GM23338 (cell line): ENCODE measurements around the gene TEPSIN. TPM values are rescaled to one million over a fixed set of nuclear protein-coding genes. Genes with fewer than 3 reads are reported as not detected.
A peak's percentile ranks its signal among the peaks of the same experiment; 100 is the strongest.

Experiments
- ATAC-seq: fragments of 200-7000 bp; cut with Tn5 transposase; 3 replicates; pipeline ENCODE4 v1.9.1; 2020
- DNase-seq: peaks from one replicate; pipeline ENCODE4 v3.0.0-alpha.2; 2015; ENCODE audit warnings: low spot score
- H2AFZ ChIP-seq: fragments of 200-600 bp; sonication (generic); 2 replicates; pipeline ENCODE4 v1.8.0; 2016; ENCODE audit warnings: antibody characterized with exemption, mild to moderate bottlenecking, moderate library complexity
- H3F3A ChIP-seq: fragments of 200-600 bp; sonication (generic); replicated peaks from 2 replicates; pipeline ENCODE4 v1.8.0; 2017; ENCODE audit warnings: antibody characterized with exemption, mixed run types, low read depth
- H3K27ac ChIP-seq: fragments of 200-600 bp; sonication (generic); 2 replicates; pipeline ENCODE4 v1.6.1; 2016; ENCODE audit warnings: low read depth
- H3K27me3 ChIP-seq: fragments of 200-600 bp; sonication (generic); 2 replicates; pipeline ENCODE4 v1.8.0; 2016; ENCODE audit warnings: mild to moderate bottlenecking, mixed run types, moderate library complexity; ENCODE audit not compliant: insufficient read depth
- H3K36me3 ChIP-seq: fragments of 200-600 bp; sonication (generic); 2 replicates; pipeline ENCODE4 v1.8.0; 2016; ENCODE audit warnings: mild to moderate bottlenecking; ENCODE audit not compliant: insufficient read depth
- H3K4me1 ChIP-seq: fragments of 200-600 bp; sonication (generic); 2 replicates; pipeline ENCODE4 v1.8.0; 2016; ENCODE audit warnings: mild to moderate bottlenecking, moderate library complexity; ENCODE audit not compliant: insufficient read depth
- H3K4me2 ChIP-seq: fragments of 200-600 bp; sonication (generic); 2 replicates; pipeline ENCODE4 v1.7.1; 2017; ENCODE audit warnings: mixed run types
- H3K4me3 ChIP-seq: fragments of 200-600 bp; sonication (generic); 2 replicates; pipeline ENCODE4 v1.6.1; 2016; ENCODE audit warnings: mixed run types
- H3K79me2 ChIP-seq: fragments of 200-600 bp; sonication (generic); replicated peaks from 2 replicates; pipeline ENCODE4 v1.8.0; 2017; ENCODE audit warnings: mild to moderate bottlenecking; ENCODE audit not compliant: insufficient read depth
- H3K9me2 ChIP-seq: fragments of 200-600 bp; sonication (generic); 2 replicates; pipeline ENCODE4 v1.8.0; 2017; ENCODE audit not compliant: insufficient read depth
- H4K20me1 ChIP-seq: fragments of 200-600 bp; sonication (generic); replicated peaks from 2 replicates; pipeline ENCODE4 v1.8.0; 2017; ENCODE audit warnings: mild to moderate bottlenecking; ENCODE audit not compliant: insufficient read depth
- H3K27ac Mint-ChIP-seq: 2 replicates; pipeline ENCODE4 v1.8.0; 2020; ENCODE audit warnings: inconsistent platforms, mild to moderate bottlenecking, moderate library complexity, mixed read lengths
- H3K27me3 Mint-ChIP-seq: 3 replicates; pipeline ENCODE4 v1.8.0; 2022; ENCODE audit warnings: low read depth, mild to moderate bottlenecking, moderate library complexity, mixed read lengths, inconsistent platforms; ENCODE audit not compliant: insufficient read depth, poor library complexity
- H3K36me3 Mint-ChIP-seq: 3 replicates; pipeline ENCODE4 v1.8.0; 2021; ENCODE audit warnings: low read depth, mild to moderate bottlenecking, inconsistent platforms, moderate library complexity, mixed read lengths
- H3K4me1 Mint-ChIP-seq: 3 replicates; pipeline ENCODE4 v1.8.0; 2020; ENCODE audit warnings: mild to moderate bottlenecking, inconsistent platforms, mixed read lengths
- H3K4me3 Mint-ChIP-seq: 3 replicates; pipeline ENCODE4 v1.8.0; 2021; ENCODE audit warnings: moderate library complexity, mild to moderate bottlenecking, inconsistent platforms, mixed read lengths
- H3K9me3 Mint-ChIP-seq: 3 replicates; pipeline ENCODE4 v1.8.0; 2020; ENCODE audit warnings: moderate library complexity, mild to moderate bottlenecking, inconsistent platforms, mixed read lengths
- CREB1 ChIP-seq: fragments of 250-450 bp; sonication (Bioruptor Pico); IDR thresholded peaks from 2 replicates; pipeline ENCODE4 v1.5.0; 2020; ENCODE audit warnings: low read depth, mild to moderate bottlenecking, moderate library complexity
- EZH2phosphoT487 ChIP-seq: fragments of 200-600 bp; sonication (generic); IDR thresholded peaks from one replicate; pipeline ENCODE4 v1.8.1; 2018; ENCODE audit warnings: antibody characterized with exemption; ENCODE audit not compliant: unreplicated experiment
- POLR2AphosphoS5 ChIP-seq: IDR thresholded peaks from 2 replicates; pipeline ENCODE4 v1.6.1; 2016; ENCODE audit warnings: antibody characterized with exemption, low read depth
- ZNF331 ChIP-seq: fragments of 250-450 bp; sonication (Bioruptor Pico); IDR thresholded peaks from 2 replicates; pipeline ENCODE4 v1.5.0; 2020; ENCODE audit warnings: low read depth, mild to moderate bottlenecking, moderate library complexity
- polyA plus RNA-seq: library from polyadenylated mRNA; unstranded; fragments of >200 nt; fragmentation: Nextera tagmentation; extraction: Ambion mirVana; gene quantifications from 2 replicates; pipeline ENCODE4 v1.2.1, GENCODE V29; 2016
- total RNA-seq: library from RNA; depleted of rRNA; stranded (reverse); fragments of >200 nt; shearing (Covaris generic); gene quantifications from 2 replicates; pipeline ENCODE4 v1.2.3, GENCODE V29; 2014
- TF ChIP-seq, protein P1 (sequence below), 2 experiments: fragments of 200-600 bp in 1 of 2; sonication (generic) in 1 of 2; conservative IDR thresholded peaks; 2 replicates each; pipeline versions ENCODE4 v1.5.1 to v1.6.1; 2016 to 2017; ENCODE audit warnings: antibody characterized with exemption in 2 of 2, low read depth in 2 of 2, mild to moderate bottlenecking in 2 of 2, moderate library complexity in 1 of 2

The TEPSIN gene
- total and polyA plus RNA-seq, 2 experiments from 2014 or later: 4.4 to 25.3 TPM

DNA sequence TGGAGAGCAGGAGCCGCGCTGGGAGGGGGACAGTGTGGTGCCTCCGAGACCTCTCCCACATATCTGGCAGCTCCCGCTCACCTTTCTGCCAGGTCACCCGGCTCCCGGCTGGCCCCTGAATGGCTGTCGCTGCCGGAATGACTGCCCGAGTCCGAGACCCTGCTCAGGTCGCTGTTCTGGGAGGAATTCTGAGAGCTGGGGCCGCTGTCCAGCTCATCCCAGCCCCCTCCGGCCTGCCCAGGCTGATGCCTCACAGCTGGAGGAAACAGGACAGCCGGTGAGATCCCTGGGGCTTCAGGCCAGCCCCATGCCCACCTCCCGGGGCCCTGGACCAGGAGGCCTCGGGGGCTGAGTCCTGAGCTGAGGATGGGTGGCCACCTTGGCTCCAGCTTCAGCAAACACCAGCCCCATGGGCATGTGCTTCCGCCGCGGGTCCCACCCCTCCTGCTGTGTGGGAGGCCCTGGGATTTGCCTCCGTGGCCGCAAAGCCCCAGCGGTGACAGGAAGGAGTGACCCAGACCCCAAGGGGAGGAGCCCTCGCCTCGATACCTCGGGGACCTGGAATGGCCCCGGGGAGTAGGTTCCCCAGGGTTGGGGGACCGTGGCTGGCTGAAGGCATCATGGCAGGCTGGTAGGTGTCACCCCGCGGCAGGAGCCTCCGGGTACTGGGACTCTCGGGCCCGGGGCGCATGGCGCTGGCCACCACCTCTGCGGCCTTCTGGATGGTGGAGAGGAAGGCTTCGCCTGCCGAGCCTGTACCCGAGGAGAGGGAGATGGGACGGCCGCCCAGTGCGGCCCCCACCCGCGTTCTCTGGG is 6.9 kb downstream of the TEPSIN start:
- Mint-ChIP-seq H3K4me3 (no peak overlapping the region), H3K4me1 (no peaks in the 10 kb centered on the region; the same call in 2 of the 3 replicates), H3K27ac (no peak overlapping the region), H3K9me3 (no peaks in the 10 kb centered on the region), H3K36me3 (peaks cover 15% of the 10 kb centered on the region), H3K27me3 (peaks cover 6% of the 10 kb centered on the region)
- DNase-seq: no peak
- H3F3A ChIP-seq: no peaks in the 10 kb centered on the region
- no peaks in the 10 kb centered on the region for H3K9me2 ChIP-seq
- no peaks in the 10 kb centered on the region for H4K20me1 ChIP-seq
- no peaks in the 10 kb centered on the region for H3K79me2 ChIP-seq
- H3K4me1 ChIP-seq: no peaks in the 10 kb centered on the region
- no peak overlapping the region for H2AFZ ChIP-seq
- TF ChIP-seq CREB1 (CRISPR knock-in tag): no peak
- no peak for TF ChIP-seq EZH2phosphoT487
- no peak overlapping the region for H3K27ac ChIP-seq
- no peak overlapping the region for H3K4me2 ChIP-seq
- no peaks in the 10 kb centered on the region for H3K36me3 ChIP-seq
- H3K4me3 ChIP-seq: no peak overlapping the region
- no peak for ATAC-seq
- H3K27me3 ChIP-seq: no peaks in the 10 kb centered on the region

DNA sequence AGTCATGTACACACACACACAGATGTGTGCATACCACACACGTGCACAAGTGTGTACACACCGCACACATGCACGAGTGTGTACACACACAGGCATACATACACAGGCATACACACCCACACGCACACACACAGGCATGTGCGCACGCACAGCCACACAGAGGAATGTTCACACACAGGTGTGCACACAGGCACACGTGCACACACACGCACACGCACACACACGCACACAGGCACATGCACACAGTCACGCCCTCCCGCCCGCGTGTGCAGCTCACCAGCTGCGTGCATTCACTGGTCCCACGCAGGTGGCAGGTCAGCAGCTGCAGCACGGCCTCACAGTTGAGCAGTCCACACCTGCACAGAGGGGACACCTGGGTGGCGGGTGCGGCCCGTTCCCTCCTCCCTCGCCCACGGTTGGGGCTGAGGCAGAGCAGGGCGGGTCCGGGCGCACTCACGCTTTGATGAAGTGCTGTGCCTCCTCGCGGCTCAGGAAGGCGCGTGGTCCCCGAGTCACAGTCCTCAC is 7.7 kb downstream of the TEPSIN start:
- H3K4me2 ChIP-seq: no peak overlapping the region
- no peaks in the 10 kb centered on the region for H3K36me3 ChIP-seq
- Mint-ChIP-seq H3K4me3 (no peak overlapping the region), H3K27me3 (peaks cover 6% of the 10 kb centered on the region), H3K4me1 (no peaks in the 10 kb centered on the region; the same call in 2 of the 3 replicates), H3K9me3 (no peaks in the 10 kb centered on the region), H3K27ac (peak overlapping the region; percentile 8; the same call in 1 of the 2 replicates), H3K36me3 (peaks cover 15% of the 10 kb centered on the region)
- H3K4me1 ChIP-seq: no peaks in the 10 kb centered on the region
- H3K4me3 ChIP-seq: no peak overlapping the region
- H2AFZ ChIP-seq: no peak overlapping the region
- TF ChIP-seq POLR2AphosphoS5 (no peak), EZH2phosphoT487 (no peak)
- H3F3A ChIP-seq: no peaks in the 10 kb centered on the region
- H3K27ac ChIP-seq: no peak overlapping the region
- ATAC-seq (no peak), DNase-seq (no peak)
- H4K20me1 ChIP-seq: no peaks in the 10 kb centered on the region
- H3K9me2 ChIP-seq: no peaks in the 10 kb centered on the region
- no peaks in the 10 kb centered on the region for H3K27me3 ChIP-seq
- H3K79me2 ChIP-seq: no peaks in the 10 kb centered on the region

DNA sequence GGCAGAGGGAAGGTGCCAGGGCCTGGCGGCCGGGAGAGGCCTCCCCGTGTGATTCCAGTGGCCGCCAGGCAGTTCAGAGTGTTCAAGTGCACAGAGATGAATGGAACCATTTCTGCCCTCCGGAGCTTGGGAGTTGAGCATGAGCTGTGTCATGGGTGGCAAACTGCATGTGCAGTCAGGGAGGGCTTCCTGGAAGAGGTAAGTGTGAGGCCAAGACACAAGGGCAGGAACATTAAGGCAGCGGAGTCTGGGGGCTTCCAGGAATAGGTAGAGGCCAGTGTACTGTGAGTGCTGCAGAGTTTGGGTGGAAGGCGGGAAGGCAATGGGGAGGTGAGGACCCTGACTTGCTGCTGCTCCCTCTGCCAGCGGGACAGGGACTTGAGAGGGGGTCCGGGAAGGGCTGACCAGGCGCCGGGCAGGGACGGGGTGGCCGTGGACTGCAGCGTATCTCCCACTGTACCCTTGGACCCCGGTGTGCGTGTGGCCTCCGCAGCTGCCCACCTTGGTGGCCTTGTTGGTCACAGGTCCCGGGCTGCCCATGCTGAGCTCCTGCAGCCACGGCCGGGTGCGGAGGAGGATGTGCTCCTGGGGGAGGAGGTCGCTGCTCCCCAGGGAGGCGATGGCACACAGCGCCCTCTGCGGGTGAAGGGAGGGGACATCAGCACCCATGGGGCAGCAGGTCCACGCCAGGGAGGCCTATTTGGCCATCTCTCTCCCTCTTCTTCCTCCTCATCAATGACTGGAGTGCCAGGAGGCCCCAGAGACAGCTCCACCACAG is 8.6 kb downstream of the TEPSIN start:
- Mint-ChIP-seq H3K27me3 (peaks cover 6% of the 10 kb centered on the region), H3K9me3 (no peaks in the 10 kb centered on the region), H3K4me3 (no peak overlapping the region), H3K36me3 (peaks cover 15% of the 10 kb centered on the region), H3K4me1 (no peaks in the 10 kb centered on the region; the same call in 2 of the 3 replicates), H3K27ac (no peak overlapping the region)
- Histone ChIP-seq H3F3A (no peaks in the 10 kb centered on the region), H3K4me3 (no peak overlapping the region), H3K27me3 (no peaks in the 10 kb centered on the region), H3K4me2 (no peak overlapping the region), H2AFZ (no peak overlapping the region), H3K79me2 (no peaks in the 10 kb centered on the region), H3K36me3 (no peaks in the 10 kb centered on the region), H3K27ac (no peak overlapping the region), H3K9me2 (no peaks in the 10 kb centered on the region), H4K20me1 (no peaks in the 10 kb centered on the region), H3K4me1 (no peaks in the 10 kb centered on the region)
- ATAC-seq (peak; percentile 83), DNase-seq (peak; percentile 50)
- no peak for TF ChIP-seq ZNF331 (CRISPR knock-in tag)
- TF ChIP-seq, protein P1, sequence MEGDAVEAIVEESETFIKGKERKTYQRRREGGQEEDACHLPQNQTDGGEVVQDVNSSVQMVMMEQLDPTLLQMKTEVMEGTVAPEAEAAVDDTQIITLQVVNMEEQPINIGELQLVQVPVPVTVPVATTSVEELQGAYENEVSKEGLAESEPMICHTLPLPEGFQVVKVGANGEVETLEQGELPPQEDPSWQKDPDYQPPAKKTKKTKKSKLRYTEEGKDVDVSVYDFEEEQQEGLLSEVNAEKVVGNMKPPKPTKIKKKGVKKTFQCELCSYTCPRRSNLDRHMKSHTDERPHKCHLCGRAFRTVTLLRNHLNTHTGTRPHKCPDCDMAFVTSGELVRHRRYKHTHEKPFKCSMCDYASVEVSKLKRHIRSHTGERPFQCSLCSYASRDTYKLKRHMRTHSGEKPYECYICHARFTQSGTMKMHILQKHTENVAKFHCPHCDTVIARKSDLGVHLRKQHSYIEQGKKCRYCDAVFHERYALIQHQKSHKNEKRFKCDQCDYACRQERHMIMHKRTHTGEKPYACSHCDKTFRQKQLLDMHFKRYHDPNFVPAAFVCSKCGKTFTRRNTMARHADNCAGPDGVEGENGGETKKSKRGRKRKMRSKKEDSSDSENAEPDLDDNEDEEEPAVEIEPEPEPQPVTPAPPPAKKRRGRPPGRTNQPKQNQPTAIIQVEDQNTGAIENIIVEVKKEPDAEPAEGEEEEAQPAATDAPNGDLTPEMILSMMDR (conservative IDR thresholded peaks at IDR 0.05; ENCODE audit: low read depth in 2 of 2): peak; percentile 38 to 76; a peak in 3 of 4 replicates
